PC-9 (cell line): Measurements from ENCODE around the gene RUSF1.

ENCODE experiments used
- EZH2 ChIP-seq: fragments of 200-600 bp; sonication (generic); IDR thresholded peaks from 2 replicates; pipeline ENCODE4 v1.8.0; 2017; ENCODE audit warnings: antibody characterized with exemption, low read depth
- TF ChIP-seq, protein P1 (sequence below): fragments of 200-600 bp; sonication (generic); conservative IDR thresholded peaks from 2 replicates; pipeline ENCODE4 v1.6.1; 2017; ENCODE audit warnings: mixed run types, antibody characterized with exemption, mild to moderate bottlenecking, moderate library complexity

DNA sequence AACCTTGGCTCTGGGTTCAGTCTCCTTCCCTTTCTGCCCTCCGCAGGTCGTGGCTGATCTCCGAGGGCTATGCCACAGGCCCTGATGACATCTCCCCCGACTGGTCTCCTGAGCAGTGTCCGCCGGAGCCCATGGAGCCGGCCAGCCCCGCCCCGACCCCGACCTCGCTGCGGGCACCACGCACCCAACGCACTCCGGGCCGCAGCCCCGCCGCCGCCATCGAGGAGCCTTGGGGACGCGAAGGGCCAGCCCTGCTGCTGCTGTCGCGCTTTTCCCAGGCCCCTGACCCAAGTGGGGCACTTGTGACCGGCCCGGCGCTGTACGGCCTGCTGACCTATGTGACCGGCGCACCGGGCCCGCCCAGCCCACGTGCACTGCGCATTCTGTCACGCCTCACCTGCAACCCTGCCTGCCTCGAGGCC lies 43.8 kb downstream of the RUSF1 start:
- TF ChIP-seq, protein P1, sequence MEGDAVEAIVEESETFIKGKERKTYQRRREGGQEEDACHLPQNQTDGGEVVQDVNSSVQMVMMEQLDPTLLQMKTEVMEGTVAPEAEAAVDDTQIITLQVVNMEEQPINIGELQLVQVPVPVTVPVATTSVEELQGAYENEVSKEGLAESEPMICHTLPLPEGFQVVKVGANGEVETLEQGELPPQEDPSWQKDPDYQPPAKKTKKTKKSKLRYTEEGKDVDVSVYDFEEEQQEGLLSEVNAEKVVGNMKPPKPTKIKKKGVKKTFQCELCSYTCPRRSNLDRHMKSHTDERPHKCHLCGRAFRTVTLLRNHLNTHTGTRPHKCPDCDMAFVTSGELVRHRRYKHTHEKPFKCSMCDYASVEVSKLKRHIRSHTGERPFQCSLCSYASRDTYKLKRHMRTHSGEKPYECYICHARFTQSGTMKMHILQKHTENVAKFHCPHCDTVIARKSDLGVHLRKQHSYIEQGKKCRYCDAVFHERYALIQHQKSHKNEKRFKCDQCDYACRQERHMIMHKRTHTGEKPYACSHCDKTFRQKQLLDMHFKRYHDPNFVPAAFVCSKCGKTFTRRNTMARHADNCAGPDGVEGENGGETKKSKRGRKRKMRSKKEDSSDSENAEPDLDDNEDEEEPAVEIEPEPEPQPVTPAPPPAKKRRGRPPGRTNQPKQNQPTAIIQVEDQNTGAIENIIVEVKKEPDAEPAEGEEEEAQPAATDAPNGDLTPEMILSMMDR, result no peak
- no peak for TF ChIP-seq EZH2
